Hepatocyte (in vitro differentiated cells): ENCODE results near the gene PLOD2. TPM values are rescaled to one million over a fixed set of nuclear protein-coding genes. Genes with fewer than 3 reads are reported as not detected.

Experiments used
- DNase-seq: peaks from one replicate; pipeline ENCODE4 v3.0.0-alpha.2; 2016; ENCODE audit warnings: low spot score
- H2AFZ ChIP-seq: fragments of 200-600 bp; sonication (generic); 2 replicates; pipeline ENCODE4 v1.6.0; 2016; ENCODE audit warnings: antibody characterized with exemption, mild to moderate bottlenecking
- H3K27ac ChIP-seq: fragments of 200-600 bp; sonication (generic); 2 replicates; pipeline ENCODE4 v1.5.1; 2016; ENCODE audit warnings: mild to moderate bottlenecking
- H3K27me3 ChIP-seq: fragments of 200-600 bp; sonication (generic); 2 replicates; pipeline ENCODE4 v1.6.1; 2016
- H3K36me3 ChIP-seq: fragments of 200-600 bp; sonication (generic); replicated peaks from 2 replicates; pipeline ENCODE4 v1.5.1; 2016; ENCODE audit warnings: low read depth; ENCODE audit not compliant: insufficient read depth
- H3K4me1 ChIP-seq: fragments of 200-600 bp; sonication (generic); 2 replicates; pipeline ENCODE4 v1.5.1; 2016; ENCODE audit warnings: mild to moderate bottlenecking, moderate library complexity; ENCODE audit not compliant: insufficient read depth
- H3K4me2 ChIP-seq: fragments of 200-600 bp; sonication (generic); 2 replicates; pipeline ENCODE4 v1.6.0; 2016
- H3K4me3 ChIP-seq: fragments of 200-600 bp; sonication (generic); 2 replicates; pipeline ENCODE4 v1.5.1; 2016; ENCODE audit warnings: mild to moderate bottlenecking
- H3K79me2 ChIP-seq: fragments of 200-600 bp; sonication (generic); 2 replicates; pipeline ENCODE4 v1.6.0; 2017; ENCODE audit warnings: mild to moderate bottlenecking
- H3K9me2 ChIP-seq: fragments of 200-600 bp; sonication (generic); replicated peaks from 2 replicates; pipeline ENCODE4 v1.6.0; 2017; ENCODE audit warnings: mild to moderate bottlenecking; ENCODE audit not compliant: insufficient read depth
- H3K9me3 ChIP-seq: fragments of 200-600 bp; sonication (generic); 2 replicates; pipeline ENCODE4 v1.5.1; 2016; ENCODE audit warnings: low read depth, mild to moderate bottlenecking
- H4K20me1 ChIP-seq: fragments of 200-600 bp; sonication (generic); 2 replicates; pipeline ENCODE4 v1.6.0; 2016; ENCODE audit warnings: mild to moderate bottlenecking; ENCODE audit not compliant: insufficient read depth, poor library complexity, severe bottlenecking
- CTCF ChIP-seq: fragments of 200-600 bp; sonication (generic); IDR thresholded peaks from 2 replicates; pipeline ENCODE4 v1.5.1; 2016; ENCODE audit warnings: antibody characterized with exemption, mild to moderate bottlenecking; ENCODE audit not compliant: poor library complexity
- EZH2 ChIP-seq: fragments of 200-600 bp; sonication (generic); IDR thresholded peaks from 2 replicates; pipeline ENCODE4 v1.6.1; 2016; ENCODE audit warnings: antibody characterized with exemption, mild to moderate bottlenecking, borderline replicate concordance
- EZH2phosphoT487 ChIP-seq: fragments of 200-600 bp; sonication (generic); IDR thresholded peaks from one replicate; pipeline ENCODE4 v1.6.1; 2018; ENCODE audit warnings: antibody characterized with exemption, mild to moderate bottlenecking, low read depth, moderate library complexity; ENCODE audit not compliant: unreplicated experiment, severe bottlenecking
- WGBS: methylation state at CpG from one replicate; pipeline ENCODE4 v1.1.6; 2016; ENCODE audit warnings: low lambda C conversion rate; ENCODE audit errors: missing lambda C conversion rate; 5-methylcytosine and 5-hydroxymethylcytosine counted together
- polyA plus RNA-seq: library from polyadenylated mRNA; unstranded; fragments of >200 nt; fragmentation: Nextera tagmentation; extraction: Ambion mirVana; gene quantifications from 2 replicates; pipeline ENCODE4 v1.2.1, GENCODE V29; 2016
- total RNA-seq: library from RNA; depleted of rRNA; stranded (reverse); fragments of >200 nt; gene quantifications from 2 replicates; pipeline ENCODE4 v1.2.3, GENCODE V29; 2014

The PLOD2 gene
- total and polyA plus RNA-seq, 2 experiments from 2014 or later: 97.3 to 148 TPM

- TF ChIP-seq EZH2 (no peak), EZH2phosphoT487 (no peak), CTCF (no peak)
- no peak overlapping the region for H3K27ac ChIP-seq
- H3K36me3 ChIP-seq: peaks cover 3% of the 10 kb centered on the region
- H3K27me3 ChIP-seq: no peaks in the 10 kb centered on the region
- no peaks in the 10 kb centered on the region for H3K9me3 ChIP-seq
- H3K4me3 ChIP-seq: no peak overlapping the region
- WGBS: 73% methylated on average over 2 of the region's 2 CpGs
- no peak for DNase-seq
- no peak overlapping the region for H2AFZ ChIP-seq
- no peaks in the 10 kb centered on the region for H4K20me1 ChIP-seq
- H3K9me2 ChIP-seq: no peaks in the 10 kb centered on the region
- no peaks in the 10 kb centered on the region for H3K79me2 ChIP-seq
- H3K4me2 ChIP-seq: no peak overlapping the region
- H3K4me1 ChIP-seq: no peaks in the 10 kb centered on the region
These were observed 39.7 kb upstream of the PLOD2 start for GRCh38 chr3:146200461-146201220.

- DNase-seq: no peak
- Histone ChIP-seq H4K20me1 (no peaks in the 10 kb centered on the region), H3K4me2 (no peak overlapping the region), H3K27me3 (no peaks in the 10 kb centered on the region), H3K36me3 (peaks cover 3% of the 10 kb centered on the region), H3K79me2 (no peaks in the 10 kb centered on the region), H3K4me1 (no peaks in the 10 kb centered on the region), H3K9me3 (no peaks in the 10 kb centered on the region), H3K4me3 (no peak overlapping the region), H3K9me2 (no peaks in the 10 kb centered on the region), H3K27ac (no peak overlapping the region), H2AFZ (no peak overlapping the region)
- 91% methylated on average over 5 of the region's 5 CpGs for WGBS
- no peak for TF ChIP-seq CTCF
- TF ChIP-seq EZH2phosphoT487: no peak
- TF ChIP-seq EZH2: no peak
These were observed 38.8 kb upstream of the PLOD2 start for GRCh38 chr3:146199762-146200161.

GRCh38 chr3:146196789-146197188, 35.8 kb upstream of the PLOD2 start:
- Histone ChIP-seq H4K20me1 (no peaks in the 10 kb centered on the region), H3K4me2 (no peak overlapping the region), H3K4me3 (no peak overlapping the region), H3K9me3 (no peaks in the 10 kb centered on the region), H3K27me3 (no peaks in the 10 kb centered on the region), H3K36me3 (peaks cover 3% of the 10 kb centered on the region), H2AFZ (no peak overlapping the region), H3K4me1 (no peaks in the 10 kb centered on the region), H3K9me2 (no peaks in the 10 kb centered on the region), H3K27ac (no peak overlapping the region), H3K79me2 (no peaks in the 10 kb centered on the region)
- no peak for TF ChIP-seq EZH2phosphoT487
- TF ChIP-seq EZH2: no peak
- no peak for TF ChIP-seq CTCF
- 94% methylated on average over 2 of the region's 2 CpGs for WGBS
- no peak for DNase-seq
